HFFc6 (cell line): ENCODE results near the gene PPP3R1. TPM values are rescaled to one million over a fixed set of nuclear protein-coding genes. Genes with fewer than 3 reads are reported as not detected.
A peak's percentile ranks its signal among the peaks of the same experiment; 100 is the strongest.

Source experiments
- DNase-seq: peaks from one replicate; pipeline ENCODE4 v3.0.0-alpha.2; 2018
- H3K27ac Mint-ChIP-seq: 2 replicates; pipeline ENCODE4 v1.8.0; 2020; ENCODE audit warnings: mild to moderate bottlenecking, mixed read lengths
- H3K27me3 Mint-ChIP-seq: 2 replicates; pipeline ENCODE4 v1.8.0; 2021; ENCODE audit warnings: mild to moderate bottlenecking, moderate library complexity, mixed read lengths; ENCODE audit not compliant: insufficient read depth
- H3K36me3 Mint-ChIP-seq: 2 replicates; pipeline ENCODE4 v1.8.0; 2021; ENCODE audit warnings: low read depth, mixed read lengths
- H3K4me1 Mint-ChIP-seq: 2 replicates; pipeline ENCODE4 v1.8.0; 2020; ENCODE audit warnings: low read depth, mixed read lengths
- H3K4me3 Mint-ChIP-seq: 2 replicates; pipeline ENCODE4 v1.8.0; 2020; ENCODE audit warnings: mild to moderate bottlenecking, moderate library complexity, mixed read lengths
- H3K9me3 Mint-ChIP-seq: 2 replicates; pipeline ENCODE4 v1.8.0; 2020; ENCODE audit warnings: mild to moderate bottlenecking, mixed read lengths
- total RNA-seq, 6 experiments: library from RNA; stranded (reverse); fragmentation: NEBNext Ultra II Directional; extraction: Animal tissue kit (Norgen Biotek cat#: 25700); gene quantifications; 2 replicates in 1 of 6; 3 replicates in 5 of 6; pipeline ENCODE4 v1.2.3, GENCODE V29; 2021
- TF ChIP-seq, protein P1 (sequence below): fragments of 200-600 bp; sonication (generic); IDR thresholded peaks from 2 replicates; pipeline ENCODE4 v1.5.0; 2021; ENCODE audit warnings: antibody characterized with exemption, mild to moderate bottlenecking

The PPP3R1 gene
- total RNA-seq, 6 experiments from 2014 or later, result 60.0 to 67.0 (median 63.0) TPM

DNA sequence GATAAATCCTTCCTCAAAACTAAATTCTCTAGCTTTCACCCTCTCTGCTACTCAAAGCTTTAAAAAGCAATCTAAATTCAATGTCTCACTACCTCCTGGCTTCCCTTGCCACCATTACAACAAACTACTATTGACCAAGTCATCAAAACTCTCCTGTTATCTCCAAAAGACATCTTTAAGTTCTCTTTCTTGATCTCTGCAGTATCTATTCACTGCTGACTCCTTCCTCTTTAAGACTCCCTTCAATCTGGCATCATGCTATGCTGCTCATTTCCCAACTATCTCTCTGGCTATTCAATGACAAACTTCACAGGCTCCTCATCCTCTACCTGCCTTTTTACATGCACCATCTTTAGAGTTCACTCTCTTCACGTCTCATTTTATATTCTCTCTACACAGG lies 5.9 kb downstream of the PPP3R1 start:
- Mint-ChIP-seq H3K4me3 (no peak overlapping the region), H3K27ac (no peak overlapping the region), H3K36me3 (peaks cover 13% of the 10 kb centered on the region), H3K9me3 (no peaks in the 10 kb centered on the region), H3K27me3 (peaks cover 2% of the 10 kb centered on the region; the same call in 1 of the 2 replicates), H3K4me1 (peaks cover 17% of the 10 kb centered on the region)
- TF ChIP-seq, protein P1, sequence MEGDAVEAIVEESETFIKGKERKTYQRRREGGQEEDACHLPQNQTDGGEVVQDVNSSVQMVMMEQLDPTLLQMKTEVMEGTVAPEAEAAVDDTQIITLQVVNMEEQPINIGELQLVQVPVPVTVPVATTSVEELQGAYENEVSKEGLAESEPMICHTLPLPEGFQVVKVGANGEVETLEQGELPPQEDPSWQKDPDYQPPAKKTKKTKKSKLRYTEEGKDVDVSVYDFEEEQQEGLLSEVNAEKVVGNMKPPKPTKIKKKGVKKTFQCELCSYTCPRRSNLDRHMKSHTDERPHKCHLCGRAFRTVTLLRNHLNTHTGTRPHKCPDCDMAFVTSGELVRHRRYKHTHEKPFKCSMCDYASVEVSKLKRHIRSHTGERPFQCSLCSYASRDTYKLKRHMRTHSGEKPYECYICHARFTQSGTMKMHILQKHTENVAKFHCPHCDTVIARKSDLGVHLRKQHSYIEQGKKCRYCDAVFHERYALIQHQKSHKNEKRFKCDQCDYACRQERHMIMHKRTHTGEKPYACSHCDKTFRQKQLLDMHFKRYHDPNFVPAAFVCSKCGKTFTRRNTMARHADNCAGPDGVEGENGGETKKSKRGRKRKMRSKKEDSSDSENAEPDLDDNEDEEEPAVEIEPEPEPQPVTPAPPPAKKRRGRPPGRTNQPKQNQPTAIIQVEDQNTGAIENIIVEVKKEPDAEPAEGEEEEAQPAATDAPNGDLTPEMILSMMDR, result no peak
- no peak for DNase-seq

DNA sequence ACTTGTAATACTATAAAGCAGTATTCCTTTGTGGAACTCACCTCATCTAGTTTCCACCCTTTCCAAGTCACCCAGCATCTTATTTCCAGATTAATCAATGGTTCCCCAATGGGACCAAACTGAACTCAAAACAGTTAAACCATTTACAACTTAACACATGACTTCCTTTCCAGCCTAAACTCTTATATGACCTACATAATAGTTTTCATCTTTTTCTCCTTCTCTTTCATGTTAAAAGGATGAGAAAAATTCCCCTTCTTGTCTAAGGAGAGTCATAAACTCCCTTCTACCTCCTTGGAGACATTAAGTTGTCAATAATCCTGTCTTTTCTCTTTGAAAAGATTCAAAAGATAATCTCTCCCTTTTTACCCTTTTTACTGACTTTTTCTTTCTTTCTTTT lies 6.7 kb downstream of the PPP3R1 start:
- H3K36me3 Mint-ChIP-seq, result peaks cover 7% of the 10 kb centered on the region
- H3K4me3 Mint-ChIP-seq, result no peak overlapping the region
- H3K9me3 Mint-ChIP-seq, result no peaks in the 10 kb centered on the region
- no peaks in the 10 kb centered on the region for H3K27me3 Mint-ChIP-seq
- TF ChIP-seq, protein P1, result no peak
- DNase-seq, result no peak
- peaks cover 20% of the 10 kb centered on the region for H3K4me1 Mint-ChIP-seq
- H3K27ac Mint-ChIP-seq, result no peak overlapping the region

DNA sequence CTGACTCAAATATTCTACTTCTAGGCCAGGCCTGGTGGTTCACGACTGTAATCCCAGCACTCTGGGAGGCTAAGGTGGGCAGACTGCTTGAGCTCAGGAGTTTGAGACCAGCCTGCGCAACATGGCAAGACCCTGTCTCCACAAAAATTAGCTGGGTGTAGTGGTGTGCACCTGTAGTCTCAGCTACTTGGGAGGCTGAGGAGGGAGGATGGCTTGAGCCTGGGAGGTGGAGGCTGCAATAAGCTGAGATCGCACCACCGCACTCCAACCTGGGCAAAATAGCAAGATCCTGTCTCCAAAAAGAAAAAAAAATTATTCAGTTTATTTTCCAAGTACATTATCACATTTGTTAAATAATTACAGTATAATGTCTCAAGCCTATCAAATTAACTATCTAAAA lies 7.3 kb downstream of the PPP3R1 start:
- Mint-ChIP-seq H3K36me3 (peaks cover 10% of the 10 kb centered on the region), H3K4me3 (no peak overlapping the region), H3K9me3 (no peaks in the 10 kb centered on the region), H3K4me1 (peaks cover 22% of the 10 kb centered on the region), H3K27ac (no peak overlapping the region), H3K27me3 (no peaks in the 10 kb centered on the region)
- DNase-seq, result no peak
- TF ChIP-seq, protein P1, result no peak

DNA sequence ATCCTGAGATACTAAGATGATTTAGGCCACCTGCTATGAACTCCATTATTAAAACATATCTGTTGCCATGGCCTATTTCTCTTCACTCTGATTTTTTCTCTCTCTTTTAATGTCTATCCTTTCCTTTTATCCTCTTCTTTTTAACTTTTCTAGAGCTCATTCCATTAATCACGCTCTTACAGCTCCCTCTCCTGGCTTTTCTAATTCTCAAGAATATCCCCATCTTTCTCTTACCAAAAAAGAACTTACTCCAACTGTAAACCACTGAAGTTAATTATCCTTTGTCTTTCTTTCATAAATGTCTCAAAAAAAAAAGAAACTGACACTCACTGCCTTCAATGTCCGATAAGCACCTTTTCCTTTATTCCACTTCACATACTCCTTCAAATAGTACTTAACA lies 7.9 kb downstream of the PPP3R1 start:
- Mint-ChIP-seq H3K4me1 (peaks cover 24% of the 10 kb centered on the region), H3K36me3 (peaks cover 8% of the 10 kb centered on the region), H3K4me3 (no peak overlapping the region), H3K27me3 (no peaks in the 10 kb centered on the region), H3K27ac (no peak overlapping the region), H3K9me3 (no peaks in the 10 kb centered on the region)
- TF ChIP-seq, protein P1, result peak; percentile 53
- DNase-seq, result no peak

DNA sequence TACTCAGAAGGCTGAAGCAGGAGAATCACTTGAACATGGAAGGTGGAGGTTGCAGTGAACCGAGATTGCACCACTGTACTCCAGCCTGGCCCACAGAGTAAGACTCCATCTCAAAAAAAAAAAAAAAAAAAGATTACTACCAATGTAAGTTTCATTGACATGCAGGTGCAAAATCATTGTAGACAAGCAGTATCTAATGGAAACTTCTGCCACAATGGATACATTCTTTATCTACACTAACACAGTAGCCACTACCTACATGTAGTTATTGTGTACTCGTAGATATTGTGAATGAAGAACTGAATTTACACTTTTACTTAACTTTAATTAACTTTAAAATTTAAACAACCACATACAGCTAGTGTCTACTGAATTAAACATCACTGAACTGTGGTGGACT lies 10.6 kb downstream of the PPP3R1 start:
- Mint-ChIP-seq H3K4me3 (no peak overlapping the region), H3K4me1 (peaks cover 51% of the 10 kb centered on the region), H3K9me3 (no peaks in the 10 kb centered on the region), H3K36me3 (peaks cover 14% of the 10 kb centered on the region), H3K27ac (no peak overlapping the region), H3K27me3 (no peaks in the 10 kb centered on the region)
- DNase-seq, result no peak
- TF ChIP-seq, protein P1, result no peak

DNA sequence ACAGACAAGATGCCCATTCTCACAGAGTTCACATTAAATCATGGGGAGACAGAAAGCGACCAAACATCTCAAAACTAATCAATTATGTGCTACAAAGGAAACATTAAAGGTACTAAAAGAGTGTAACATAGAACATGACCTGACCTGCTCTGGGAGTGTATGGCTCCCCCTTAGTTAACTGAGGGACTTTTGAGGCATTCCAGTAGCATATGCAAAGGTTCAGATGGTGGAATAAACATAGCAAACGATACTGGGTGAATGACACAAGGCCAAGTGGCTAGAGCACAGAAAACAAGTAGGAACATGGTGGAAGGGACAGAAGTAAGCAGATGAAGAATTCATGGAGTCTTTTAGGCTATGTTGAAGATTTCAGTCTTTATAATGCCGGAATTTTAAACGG lies 11.9 kb downstream of the PPP3R1 start:
- Mint-ChIP-seq H3K9me3 (no peaks in the 10 kb centered on the region), H3K27me3 (no peaks in the 10 kb centered on the region), H3K36me3 (peaks cover 14% of the 10 kb centered on the region), H3K27ac (no peak overlapping the region; the same call in 1 of the 2 replicates), H3K4me1 (peaks cover 64% of the 10 kb centered on the region), H3K4me3 (no peak overlapping the region)
- TF ChIP-seq, protein P1, result no peak
- DNase-seq, result no peak
